Neural cell (in vitro differentiated cells): ENCODE data around the gene AHRR.
"Not testable (repeated sequence)": the region's sequence is repeated elsewhere in the genome, so short reads cannot be mapped to it uniquely, and the experiment has no call there.

Experiments
- EZH2 ChIP-seq: fragments of 200-600, 300-800 bp; shearing (Covaris generic), sonication (generic); IDR thresholded peaks from 2 replicates; pipeline ENCODE4 v1.6.1; 2014; ENCODE audit warnings: antibody characterized with exemption, low read length, borderline replicate concordance, mild to moderate bottlenecking; ENCODE audit not compliant: insufficient read depth, poor library complexity, severe bottlenecking
- POLR2AphosphoS5 ChIP-seq: IDR thresholded peaks from 2 replicates; pipeline ENCODE4 v1.6.1; 2012
- SMC3 ChIP-seq: fragments of 450-650 bp; conservative IDR thresholded peaks from 2 replicates; pipeline ENCODE4 v1.6.1; 2014; ENCODE audit warnings: antibody characterized with exemption, mild to moderate bottlenecking, moderate library complexity; ENCODE audit not compliant: poor library complexity
- TF ChIP-seq, protein P1 (sequence below): fragments of 450-650 bp; IDR thresholded peaks from 2 replicates; pipeline ENCODE4 v1.5.1; 2014; ENCODE audit warnings: antibody characterized with exemption, mild to moderate bottlenecking, moderate library complexity; ENCODE audit not compliant: poor library complexity, severe bottlenecking

DNA sequence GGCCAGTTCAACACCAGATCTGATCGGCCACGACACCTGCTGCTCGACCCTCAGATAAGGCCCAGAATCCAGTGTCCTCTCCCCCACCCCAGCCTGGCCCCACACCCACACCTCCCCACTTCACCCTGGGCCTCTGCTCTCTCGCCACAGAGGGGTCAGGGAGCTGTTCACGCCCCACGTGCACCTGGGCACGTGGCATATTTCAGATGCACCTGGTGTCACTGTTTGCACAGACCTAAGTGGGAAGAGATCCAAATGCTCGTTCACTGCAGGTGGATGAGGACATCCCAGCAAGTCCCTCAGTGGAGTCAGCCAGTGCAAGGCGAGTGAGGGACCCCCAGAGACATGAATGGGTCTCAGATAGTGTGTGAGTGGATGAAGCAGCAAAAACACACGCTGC, 25.3 kb upstream of the AHRR start:
- TF ChIP-seq SMC3, POLR2AphosphoS5, EZH2: not testable (repeated sequence)
- TF ChIP-seq, protein P1, sequence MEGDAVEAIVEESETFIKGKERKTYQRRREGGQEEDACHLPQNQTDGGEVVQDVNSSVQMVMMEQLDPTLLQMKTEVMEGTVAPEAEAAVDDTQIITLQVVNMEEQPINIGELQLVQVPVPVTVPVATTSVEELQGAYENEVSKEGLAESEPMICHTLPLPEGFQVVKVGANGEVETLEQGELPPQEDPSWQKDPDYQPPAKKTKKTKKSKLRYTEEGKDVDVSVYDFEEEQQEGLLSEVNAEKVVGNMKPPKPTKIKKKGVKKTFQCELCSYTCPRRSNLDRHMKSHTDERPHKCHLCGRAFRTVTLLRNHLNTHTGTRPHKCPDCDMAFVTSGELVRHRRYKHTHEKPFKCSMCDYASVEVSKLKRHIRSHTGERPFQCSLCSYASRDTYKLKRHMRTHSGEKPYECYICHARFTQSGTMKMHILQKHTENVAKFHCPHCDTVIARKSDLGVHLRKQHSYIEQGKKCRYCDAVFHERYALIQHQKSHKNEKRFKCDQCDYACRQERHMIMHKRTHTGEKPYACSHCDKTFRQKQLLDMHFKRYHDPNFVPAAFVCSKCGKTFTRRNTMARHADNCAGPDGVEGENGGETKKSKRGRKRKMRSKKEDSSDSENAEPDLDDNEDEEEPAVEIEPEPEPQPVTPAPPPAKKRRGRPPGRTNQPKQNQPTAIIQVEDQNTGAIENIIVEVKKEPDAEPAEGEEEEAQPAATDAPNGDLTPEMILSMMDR = not testable (repeated sequence)
